ENCODE measurements around the gene SMIM41. TPM values are rescaled to one million over a fixed set of nuclear protein-coding genes. Genes with fewer than 3 reads are reported as not detected.
A peak's percentile ranks its signal among the peaks of the same experiment; 100 is the strongest.

SMIM41 gene
- total and polyA plus RNA-seq, 2 donors (not counting 1 experiment from before 2014, with no cell fraction given): 2.0 to 4.8 TPM

DNA sequence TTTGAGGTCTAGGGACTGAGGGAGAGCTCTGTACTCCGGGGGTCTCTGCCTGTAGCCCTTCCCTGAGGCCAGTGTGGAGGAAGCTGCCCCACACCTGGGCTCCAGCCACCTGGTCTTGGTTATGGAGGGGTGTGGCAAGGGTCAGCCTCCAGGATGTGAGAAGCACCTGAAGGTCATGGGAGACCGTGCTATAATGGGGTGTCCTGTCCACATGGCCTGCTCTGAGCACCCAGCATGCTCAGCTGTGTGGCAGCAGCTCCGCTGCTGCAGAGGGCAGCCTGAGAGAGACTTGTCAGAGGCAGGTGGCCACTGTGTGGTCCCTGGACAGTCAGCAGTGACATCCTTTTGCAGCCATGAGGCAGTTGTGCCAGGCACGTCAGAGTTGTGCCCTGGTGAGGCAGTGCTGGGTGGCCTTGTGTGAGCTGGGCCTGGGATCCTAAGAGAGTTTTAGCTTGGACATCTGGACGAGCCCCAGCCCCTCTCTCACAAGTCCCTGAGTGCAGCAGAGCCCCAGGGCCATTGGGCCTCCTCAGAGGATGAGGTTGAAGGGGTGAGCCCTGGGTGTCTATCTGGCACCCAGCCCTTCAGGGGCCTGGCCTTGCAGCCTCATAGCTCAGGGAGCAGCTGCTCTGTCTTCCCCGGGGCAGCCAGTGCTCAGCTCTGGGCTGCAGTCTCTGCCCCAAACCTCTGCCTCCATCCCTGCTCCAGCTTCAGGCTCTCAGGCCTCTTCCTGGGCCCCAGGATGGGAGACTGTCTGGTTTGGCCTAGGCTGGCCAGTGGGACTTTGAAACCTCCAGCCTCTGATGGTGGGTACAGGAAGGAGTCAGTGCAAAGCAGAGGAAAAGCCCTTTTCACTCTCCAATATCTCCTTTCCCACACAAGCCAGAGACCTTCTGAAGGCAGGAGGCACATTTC is 17.1 kb upstream of the SMIM41 start:
- H3K4me1 ChIP-seq (ENCODE audit: control insufficient read depth, extremely low read depth, insufficient read depth, low read length): peaks cover 10% of the 10 kb centered on the region
- no peak overlapping the region for H3K9ac ChIP-seq (ENCODE audit: insufficient read depth, low read length)
- TF ChIP-seq EZH2 (IDR thresholded peaks at IDR 0.05; ENCODE audit: low read length, missing control alignments): no peak
- TF ChIP-seq, protein P1, sequence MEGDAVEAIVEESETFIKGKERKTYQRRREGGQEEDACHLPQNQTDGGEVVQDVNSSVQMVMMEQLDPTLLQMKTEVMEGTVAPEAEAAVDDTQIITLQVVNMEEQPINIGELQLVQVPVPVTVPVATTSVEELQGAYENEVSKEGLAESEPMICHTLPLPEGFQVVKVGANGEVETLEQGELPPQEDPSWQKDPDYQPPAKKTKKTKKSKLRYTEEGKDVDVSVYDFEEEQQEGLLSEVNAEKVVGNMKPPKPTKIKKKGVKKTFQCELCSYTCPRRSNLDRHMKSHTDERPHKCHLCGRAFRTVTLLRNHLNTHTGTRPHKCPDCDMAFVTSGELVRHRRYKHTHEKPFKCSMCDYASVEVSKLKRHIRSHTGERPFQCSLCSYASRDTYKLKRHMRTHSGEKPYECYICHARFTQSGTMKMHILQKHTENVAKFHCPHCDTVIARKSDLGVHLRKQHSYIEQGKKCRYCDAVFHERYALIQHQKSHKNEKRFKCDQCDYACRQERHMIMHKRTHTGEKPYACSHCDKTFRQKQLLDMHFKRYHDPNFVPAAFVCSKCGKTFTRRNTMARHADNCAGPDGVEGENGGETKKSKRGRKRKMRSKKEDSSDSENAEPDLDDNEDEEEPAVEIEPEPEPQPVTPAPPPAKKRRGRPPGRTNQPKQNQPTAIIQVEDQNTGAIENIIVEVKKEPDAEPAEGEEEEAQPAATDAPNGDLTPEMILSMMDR (conservative IDR thresholded peaks at IDR 0.05 in 1 of 2, IDR thresholded peaks at IDR 0.05 in 1 of 2; ENCODE audit: low read depth in 1 of 2, low read length in 2 of 2): no peak
- no peak overlapping the region for H2AFZ ChIP-seq (ENCODE audit: low read length)
- H3K27ac ChIP-seq (ENCODE audit: insufficient read depth, low read length): no peak overlapping the region
- no peak overlapping the region for H3K4me3 ChIP-seq (replicated peaks in 1 of 4; ENCODE audit: control extremely low read depth in 1 of 4, insufficient read depth in 1 of 4, low read depth in 3 of 4, low read length in 4 of 4)
- no peaks in the 10 kb centered on the region for H3K27me3 ChIP-seq (ENCODE audit: control insufficient read depth, insufficient read depth, low read length)
- no peaks in the 10 kb centered on the region for H3K79me2 ChIP-seq (ENCODE audit: control insufficient read depth, insufficient read depth, low read length)
- H3K36me3 ChIP-seq (ENCODE audit: control insufficient read depth, insufficient read depth, low read length): peaks cover 3% of the 10 kb centered on the region
- no peak overlapping the region for H3K4me2 ChIP-seq (ENCODE audit: extremely low read depth, insufficient read depth, low read length)
- no peaks in the 10 kb centered on the region for H3K9me3 ChIP-seq (ENCODE audit: control insufficient read depth, insufficient read depth, low read depth, low read length)
- DNase-seq (ENCODE audit: low read depth in 2 of 2): peak in 1 of 2 donors; percentile 35
- no peaks in the 10 kb centered on the region for H4K20me1 ChIP-seq (ENCODE audit: control insufficient read depth, extremely low read depth, insufficient read depth, low read length)

DNA sequence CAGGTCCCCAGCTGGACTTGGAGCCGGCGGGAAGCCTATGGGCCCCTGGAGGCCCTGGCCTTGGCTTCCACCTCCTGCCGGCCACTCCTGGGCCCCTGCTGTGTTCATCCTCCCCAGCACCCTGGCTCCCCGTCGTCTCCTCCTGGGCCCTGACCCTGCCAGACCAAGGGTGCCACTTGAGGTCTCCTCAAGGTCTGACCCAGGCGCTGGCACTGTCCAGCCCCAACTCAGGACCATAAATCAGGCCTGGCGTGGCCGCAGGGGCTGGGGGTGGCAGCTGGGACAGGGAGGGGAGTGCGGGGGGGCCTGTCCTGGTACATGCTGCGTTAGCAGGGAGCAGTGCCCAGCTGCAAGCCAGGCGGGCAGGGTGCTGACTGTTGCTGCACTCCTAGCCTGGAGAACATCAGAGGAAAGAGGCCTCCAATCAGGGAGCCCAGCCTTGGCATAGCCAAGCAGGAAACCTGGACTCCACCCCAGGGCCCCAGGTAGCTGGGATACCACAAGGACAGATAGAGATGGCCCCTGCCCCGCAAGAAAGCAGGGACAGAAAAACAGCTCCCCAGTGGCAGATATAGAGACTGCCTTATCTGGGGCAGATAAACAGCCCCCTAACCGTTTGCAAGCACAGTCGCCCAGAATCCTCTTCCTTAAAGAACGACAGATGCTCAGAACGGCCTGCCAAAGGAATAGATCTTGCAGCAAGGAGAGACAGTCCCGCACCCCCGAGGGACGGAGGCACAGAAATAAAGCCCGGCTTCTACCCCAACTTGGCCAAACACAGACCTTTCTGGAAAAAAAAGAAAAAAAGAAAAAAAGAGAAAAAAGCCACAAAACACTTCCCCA is 16.2 kb upstream of the SMIM41 start:
- Histone ChIP-seq H3K27me3 (ENCODE audit: control insufficient read depth, insufficient read depth, low read length) (no peaks in the 10 kb centered on the region), H3K27ac (ENCODE audit: insufficient read depth, low read length) (peak overlapping the region; percentile 88), H3K4me2 (ENCODE audit: extremely low read depth, insufficient read depth, low read length) (no peak overlapping the region), H3K79me2 (ENCODE audit: control insufficient read depth, insufficient read depth, low read length) (no peaks in the 10 kb centered on the region), H3K4me1 (ENCODE audit: control insufficient read depth, extremely low read depth, insufficient read depth, low read length) (peaks cover 10% of the 10 kb centered on the region), H3K9me3 (ENCODE audit: control insufficient read depth, insufficient read depth, low read depth, low read length) (no peaks in the 10 kb centered on the region), H4K20me1 (ENCODE audit: control insufficient read depth, extremely low read depth, insufficient read depth, low read length) (no peaks in the 10 kb centered on the region), H3K36me3 (ENCODE audit: control insufficient read depth, insufficient read depth, low read length) (peaks cover 3% of the 10 kb centered on the region), H2AFZ (ENCODE audit: low read length) (no peak overlapping the region), H3K4me3 (replicated peaks in 1 of 4; ENCODE audit: control extremely low read depth in 1 of 4, insufficient read depth in 1 of 4, low read depth in 3 of 4, low read length in 4 of 4) (no peak overlapping the region), H3K9ac (ENCODE audit: insufficient read depth, low read length) (peak overlapping the region; percentile 28)
- no peak for DNase-seq (ENCODE audit: low read depth in 2 of 2)
- TF ChIP-seq, protein P1 (conservative IDR thresholded peaks at IDR 0.05 in 1 of 2, IDR thresholded peaks at IDR 0.05 in 1 of 2; ENCODE audit: low read depth in 1 of 2, low read length in 2 of 2): no peak
- no peak for TF ChIP-seq EZH2 (IDR thresholded peaks at IDR 0.05; ENCODE audit: low read length, missing control alignments)
